CD4-positive, alpha-beta T cell treated with Interleukin-17A for 4 hours (primary cell): ENCODE measurements around the gene RBM41.
"Not testable (repeated sequence)": the region's sequence is repeated elsewhere in the genome, so short reads cannot be mapped to it uniquely, and the experiment has no call there.

Source experiments
- DNase-seq: peaks from one replicate; pipeline ENCODE4 v3.0.0-alpha.2; 2020; ENCODE audit warnings: mixed read lengths

Gene RBM41

GRCh38 chrX:107118322-107119147, at the start of gene RBM41:
Gene RBM41, minus strand, starts transcription at chrX:107118822. Its CDS starts 49 bp downstream, at chrX:107118773.
- peak; percentile 76 for DNase-seq

- DNase-seq: no peak
Observed at GRCh38 chrX:107168257-107168656, 49.6 kb upstream of the RBM41 start.

GRCh38 chrX:107167163-107167921, 48.7 kb upstream of the RBM41 start:
- no peak for DNase-seq

- not testable (repeated sequence) for DNase-seq
Observed at GRCh38 chrX:107157618-107158017, 39.0 kb upstream of the RBM41 start.

GRCh38 chrX:107155621-107156430, 37.2 kb upstream of the RBM41 start:
- DNase-seq: not testable (repeated sequence)

- peak; percentile 42 for DNase-seq
Observed at GRCh38 chrX:107154787-107155620, 36.4 kb upstream of the RBM41 start.

GRCh38 chrX:107153005-107153404, 34.4 kb upstream of the RBM41 start:
- no peak for DNase-seq

- no peak for DNase-seq
Observed at GRCh38 chrX:107146670-107147069, 28.0 kb upstream of the RBM41 start.

- no peak for DNase-seq
Observed at GRCh38 chrX:107135965-107136307, 17.3 kb upstream of the RBM41 start.

- DNase-seq: peak; percentile 15
Observed at GRCh38 chrX:107135049-107135964, 16.7 kb upstream of the RBM41 start.

- DNase-seq: no peak
Observed at GRCh38 chrX:107123750-107124149, 5.1 kb upstream of the RBM41 start.

- no peak for DNase-seq
Observed at GRCh38 chrX:107119283-107119682, 661 bp upstream of the RBM41 start.

GRCh38 chrX:107117993-107118321, 665 bp downstream of the RBM41 start:
- DNase-seq: no peak

GRCh38 chrX:107107459-107107858, 11.2 kb downstream of the RBM41 start:
- no peak for DNase-seq

GRCh38 chrX:107102980-107103379, 15.6 kb downstream of the RBM41 start:
- DNase-seq: no peak

- DNase-seq: no peak
Observed at GRCh38 chrX:107076158-107076557, 42.5 kb downstream of the RBM41 start.

GRCh38 chrX:107057731-107058130, 60.9 kb downstream of the RBM41 start:
- not testable (repeated sequence) for DNase-seq

- no peak for DNase-seq
Observed at GRCh38 chrX:107054978-107055377, 63.6 kb downstream of the RBM41 start.

GRCh38 chrX:107050195-107050709, 68.4 kb downstream of the RBM41 start:
- no peak for DNase-seq

- DNase-seq: no peak
Observed at GRCh38 chrX:107047622-107048021, 71.0 kb downstream of the RBM41 start.

- no peak for DNase-seq
Observed at GRCh38 chrX:107029752-107030151, 88.9 kb downstream of the RBM41 start.
